SK-N-SH (cell line): ENCODE data around the gene IQCE. TPM values are rescaled to one million over a fixed set of nuclear protein-coding genes. Genes with fewer than 3 reads are reported as not detected.

Experiments used
- CTCF ChIA-PET: fragments of 300-600, 350-600 bp; formaldehyde crosslinking; extraction: SDS; loops from one replicate; lab custom pipeline; 2021; lab: Yijun Ruan, JAX
- POLR2A ChIA-PET: fragments of 350-600 bp; sonication (Branson Sonifier 250); formaldehyde crosslinking; extraction: SDS; loops from one replicate; lab custom pipeline; 2020; ENCODE audit warnings: antibody characterized with exemption, inconsistent platforms; lab: Yijun Ruan, JAX
- DNase-seq: peaks from one replicate; pipeline ENCODE4 v3.0.0; 2012
- H2AFZ ChIP-seq: fragments of 200-600 bp; sonication (generic); 2 replicates; pipeline ENCODE4 v1.8.1; 2016; ENCODE audit warnings: antibody characterized with exemption, mild to moderate bottlenecking, low read depth
- H3F3A ChIP-seq: fragments of 200-600 bp; sonication (generic); replicated peaks from 2 replicates; pipeline ENCODE3; 2016; ENCODE audit warnings: antibody characterized with exemption, mild to moderate bottlenecking; ENCODE audit not compliant: insufficient read depth
- H3K27ac ChIP-seq, 2 experiments: fragments of 200-500 bp in 1 of 2; fragments of 200-600 bp in 1 of 2; sonication (Bioruptor generic) in 1 of 2; sonication (generic), shearing (Covaris generic) in 1 of 2; 2 replicates each; pipeline versions ENCODE4 v1.5.1 to v1.6.1; 2014 to 2016; ENCODE audit warnings: low read depth in 2 of 2, inconsistent platforms in 1 of 2, low read length in 1 of 2, mild to moderate bottlenecking in 1 of 2, mixed read lengths in 1 of 2
- H3K27me3 ChIP-seq: fragments of 200-600 bp; sonication (generic), shearing (Covaris generic); 2 replicates; pipeline ENCODE4 v1.6.1; 2016; ENCODE audit warnings: mixed run types; ENCODE audit not compliant: insufficient read depth
- H3K36me3 ChIP-seq, 2 experiments: fragments of 200-500 bp in 1 of 2; fragments of 200-600 bp in 1 of 2; sonication (Bioruptor generic) in 1 of 2; sonication (generic) in 1 of 2; replicated peaks in 1 of 2; 2 replicates each; pipeline versions ENCODE3 to v1.5.1; 2014 to 2016; ENCODE audit warnings: low read length in 1 of 2, mild to moderate bottlenecking in 1 of 2; ENCODE audit not compliant: insufficient read depth in 2 of 2, control insufficient read depth in 1 of 2
- H3K4me1 ChIP-seq, 2 experiments: fragments of 200-500 bp in 1 of 2; fragments of 200-600 bp in 1 of 2; sonication (Bioruptor generic) in 1 of 2; sonication (generic), shearing (Covaris generic) in 1 of 2; 2 replicates each; pipeline versions ENCODE4 v1.5.1 to v1.6.1; 2014 to 2016; ENCODE audit warnings: low read depth in 1 of 2, low read length in 1 of 2, mixed run types in 1 of 2; ENCODE audit not compliant: insufficient read depth in 2 of 2, control insufficient read depth in 1 of 2
- H3K4me2 ChIP-seq: fragments of 200-600 bp; sonication (generic), shearing (Covaris generic); 2 replicates; pipeline ENCODE4 v1.6.1; 2017; ENCODE audit warnings: mixed run types
- H3K4me3 ChIP-seq, 2 experiments: fragments of 200-500 bp in 1 of 2; fragments of 200-600 bp in 1 of 2; sonication (Bioruptor generic) in 1 of 2; sonication (generic), shearing (Covaris generic) in 1 of 2; 2 replicates each; pipeline versions ENCODE4 v1.5.1 to v1.8.1; 2014 to 2016; ENCODE audit warnings: low read depth in 2 of 2, inconsistent platforms in 1 of 2, low read length in 1 of 2, mild to moderate bottlenecking in 1 of 2, mixed read lengths in 1 of 2, moderate library complexity in 1 of 2
- H3K79me2 ChIP-seq: fragments of 200-600 bp; sonication (generic); 2 replicates; pipeline ENCODE4 v1.8.1; 2017; ENCODE audit warnings: mild to moderate bottlenecking; ENCODE audit not compliant: insufficient read depth
- H3K9ac ChIP-seq: fragments of 200-600 bp; sonication (generic); 2 replicates; pipeline ENCODE4 v1.6.1; 2017; ENCODE audit warnings: mixed run types
- H3K9me2 ChIP-seq: fragments of 200-600 bp; sonication (generic); 2 replicates; pipeline ENCODE4 v1.6.1; 2017; ENCODE audit warnings: mixed run types
- H3K9me3 ChIP-seq: fragments of 200-600 bp; sonication (generic); 2 replicates; pipeline ENCODE4 v1.6.1; 2017; ENCODE audit warnings: mixed run types, mild to moderate bottlenecking, moderate library complexity
- H4K20me1 ChIP-seq: fragments of 200-600 bp; sonication (generic); 2 replicates; pipeline ENCODE4 v1.6.1; 2017; ENCODE audit warnings: mild to moderate bottlenecking, mixed run types; ENCODE audit not compliant: insufficient read depth
- CHD2 ChIP-seq: fragments of 150-350 bp; IDR thresholded peaks from 2 replicates; pipeline ENCODE4 v1.6.1; 2018; ENCODE audit warnings: low read length; ENCODE audit not compliant: partially characterized antibody
- ELF1 ChIP-seq: IDR thresholded peaks from 2 replicates; pipeline ENCODE4 v1.4.0; 2012
- FOSL2 ChIP-seq: IDR thresholded peaks from 2 replicates; pipeline ENCODE4 v1.4.0; 2012; ENCODE audit warnings: low read depth, mild to moderate bottlenecking, moderate library complexity, borderline replicate concordance
- FOXM1 ChIP-seq: IDR thresholded peaks from 2 replicates; pipeline ENCODE4 v1.4.0; 2012; ENCODE audit warnings: low read depth, mild to moderate bottlenecking
- JUND ChIP-seq: IDR thresholded peaks from 2 replicates; pipeline ENCODE4 v1.4.0; 2012
- MEF2A ChIP-seq: IDR thresholded peaks from 2 replicates; pipeline ENCODE4 v1.4.0; 2012; ENCODE audit warnings: low read depth, borderline replicate concordance
- MXI1 ChIP-seq: IDR thresholded peaks from 2 replicates; pipeline ENCODE4 v1.6.1; 2012; ENCODE audit warnings: mild to moderate bottlenecking, low read depth, low read length, improper control_type of control experiment
- NFIC ChIP-seq: IDR thresholded peaks from 2 replicates; pipeline ENCODE4 v1.4.0; 2012; ENCODE audit warnings: borderline replicate concordance
- NRF1 ChIP-seq: IDR thresholded peaks from 2 replicates; pipeline ENCODE4 v1.6.1; 2012; ENCODE audit warnings: low read depth, mild to moderate bottlenecking, low read length
- POLR2AphosphoS5 ChIP-seq: IDR thresholded peaks from 2 replicates; pipeline ENCODE4 v1.6.1; 2012; ENCODE audit warnings: low read depth, low read length
- RAD21 ChIP-seq: IDR thresholded peaks from 2 replicates; pipeline ENCODE4 v1.6.1; 2012; ENCODE audit warnings: mild to moderate bottlenecking, low read length
- RXRA ChIP-seq: IDR thresholded peaks from 2 replicates; pipeline ENCODE4 v1.4.0; 2012; ENCODE audit warnings: low read depth, mild to moderate bottlenecking, borderline replicate concordance
- SIN3A ChIP-seq: IDR thresholded peaks from 2 replicates; pipeline ENCODE4 v1.6.1; 2012; ENCODE audit warnings: low read depth, mild to moderate bottlenecking, low read length, moderate library complexity, borderline replicate concordance
- SMC3 ChIP-seq: IDR thresholded peaks from 2 replicates; pipeline ENCODE4 v1.6.1; 2012; ENCODE audit warnings: low read depth, low read length, improper control_type of control experiment
- TAF1 ChIP-seq: IDR thresholded peaks from 2 replicates; pipeline ENCODE4 v1.6.1; 2012; ENCODE audit warnings: low read depth, mild to moderate bottlenecking, low read length, moderate library complexity, borderline replicate concordance
- YY1 ChIP-seq: IDR thresholded peaks from 2 replicates; pipeline ENCODE4 v1.4.0; 2012; ENCODE audit warnings: low read depth, mild to moderate bottlenecking
- WGBS: methylation state at CpG from one replicate; pipeline ENCODE4 v1.1.6; 2017; ENCODE audit warnings: low lambda C conversion rate; 5-methylcytosine and 5-hydroxymethylcytosine counted together
- polyA plus RNA-seq, 3 experiments: library from polyadenylated mRNA; depleted of rRNA; stranded (reverse); fragments of >200 nt; gene quantifications; 2 replicates each; pipeline ENCODE4 v1.2.3, GENCODE V29; 2012
- TF ChIP-seq, protein P1 (sequence below): IDR thresholded peaks from 2 replicates; pipeline ENCODE4 v1.4.0; 2012; ENCODE audit warnings: low read depth, borderline replicate concordance
- TF ChIP-seq, protein P2 (sequence below): fragments of 150-350 bp; IDR thresholded peaks from 2 replicates; pipeline ENCODE4 v1.6.1; 2017; ENCODE audit warnings: antibody characterized with exemption, low read length, low read depth, borderline replicate concordance
- TF ChIP-seq, protein P3 (sequence below): fragments of 200-600 bp; sonication (generic); IDR thresholded peaks from 2 replicates; pipeline ENCODE4 v1.6.1; 2017; ENCODE audit warnings: antibody characterized with exemption, mild to moderate bottlenecking, moderate library complexity
- TF ChIP-seq, protein P4 (sequence below): IDR thresholded peaks from 2 replicates; pipeline ENCODE4 v1.6.1; 2012; ENCODE audit warnings: mild to moderate bottlenecking, low read depth, low read length, moderate library complexity

IQCE gene
- polyA plus RNA-seq, 1 of the 3 experiments (the other 2 are of a cell fraction), result 14.4 TPM

DNA sequence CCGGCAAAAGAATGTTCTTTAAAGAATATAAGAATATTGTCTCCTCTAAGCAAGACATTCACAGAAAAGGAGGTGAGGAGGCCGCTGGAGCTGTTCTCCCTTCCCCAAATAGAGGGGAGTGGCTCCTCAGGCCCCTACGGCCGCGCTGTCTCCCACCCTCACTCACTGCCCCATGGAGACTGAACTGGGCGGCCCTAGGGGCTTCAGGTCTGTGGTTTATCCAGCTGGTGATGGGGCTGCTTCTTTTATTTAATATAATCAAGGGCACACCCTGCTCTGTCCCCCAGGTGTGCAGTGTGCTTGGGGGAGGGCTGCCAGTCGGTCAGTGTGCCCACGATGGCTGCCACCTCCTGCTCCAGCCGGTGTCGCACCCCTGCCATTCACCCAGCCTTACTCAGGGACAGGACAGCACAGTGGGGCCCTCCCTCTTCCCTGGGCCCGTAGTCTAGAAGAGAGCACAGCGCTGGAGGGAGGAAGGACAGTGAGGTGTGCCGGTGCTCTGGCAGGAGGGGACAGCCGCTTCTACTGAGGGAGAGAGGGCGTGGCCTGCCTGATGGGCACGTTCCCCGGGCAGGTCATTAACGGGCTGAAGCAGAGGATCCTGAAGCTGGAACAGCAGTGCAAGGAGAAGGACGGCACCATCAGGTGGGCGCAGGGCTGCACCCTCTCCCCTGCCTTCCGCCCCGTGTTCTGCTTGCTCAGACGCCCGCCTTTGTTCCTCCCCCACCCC, 23.4 kb downstream of the IQCE start (continued):
- TF ChIP-seq FOSL2, result no peak
- TF ChIP-seq SIN3A, result no peak
- TF ChIP-seq, protein P1, sequence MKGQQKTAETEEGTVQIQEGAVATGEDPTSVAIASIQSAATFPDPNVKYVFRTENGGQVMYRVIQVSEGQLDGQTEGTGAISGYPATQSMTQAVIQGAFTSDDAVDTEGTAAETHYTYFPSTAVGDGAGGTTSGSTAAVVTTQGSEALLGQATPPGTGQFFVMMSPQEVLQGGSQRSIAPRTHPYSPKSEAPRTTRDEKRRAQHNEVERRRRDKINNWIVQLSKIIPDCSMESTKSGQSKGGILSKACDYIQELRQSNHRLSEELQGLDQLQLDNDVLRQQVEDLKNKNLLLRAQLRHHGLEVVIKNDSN, result no peak
- TF ChIP-seq TAF1, result no peak
- TF ChIP-seq CHD2, result no peak
- TF ChIP-seq RXRA, result no peak
- no peak for TF ChIP-seq YY1
- no peak for TF ChIP-seq NFIC
- no peak for TF ChIP-seq POLR2AphosphoS5
- TF ChIP-seq, protein P2, sequence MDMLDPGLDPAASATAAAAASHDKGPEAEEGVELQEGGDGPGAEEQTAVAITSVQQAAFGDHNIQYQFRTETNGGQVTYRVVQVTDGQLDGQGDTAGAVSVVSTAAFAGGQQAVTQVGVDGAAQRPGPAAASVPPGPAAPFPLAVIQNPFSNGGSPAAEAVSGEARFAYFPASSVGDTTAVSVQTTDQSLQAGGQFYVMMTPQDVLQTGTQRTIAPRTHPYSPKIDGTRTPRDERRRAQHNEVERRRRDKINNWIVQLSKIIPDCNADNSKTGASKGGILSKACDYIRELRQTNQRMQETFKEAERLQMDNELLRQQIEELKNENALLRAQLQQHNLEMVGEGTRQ, result no peak
- TF ChIP-seq, protein P3, sequence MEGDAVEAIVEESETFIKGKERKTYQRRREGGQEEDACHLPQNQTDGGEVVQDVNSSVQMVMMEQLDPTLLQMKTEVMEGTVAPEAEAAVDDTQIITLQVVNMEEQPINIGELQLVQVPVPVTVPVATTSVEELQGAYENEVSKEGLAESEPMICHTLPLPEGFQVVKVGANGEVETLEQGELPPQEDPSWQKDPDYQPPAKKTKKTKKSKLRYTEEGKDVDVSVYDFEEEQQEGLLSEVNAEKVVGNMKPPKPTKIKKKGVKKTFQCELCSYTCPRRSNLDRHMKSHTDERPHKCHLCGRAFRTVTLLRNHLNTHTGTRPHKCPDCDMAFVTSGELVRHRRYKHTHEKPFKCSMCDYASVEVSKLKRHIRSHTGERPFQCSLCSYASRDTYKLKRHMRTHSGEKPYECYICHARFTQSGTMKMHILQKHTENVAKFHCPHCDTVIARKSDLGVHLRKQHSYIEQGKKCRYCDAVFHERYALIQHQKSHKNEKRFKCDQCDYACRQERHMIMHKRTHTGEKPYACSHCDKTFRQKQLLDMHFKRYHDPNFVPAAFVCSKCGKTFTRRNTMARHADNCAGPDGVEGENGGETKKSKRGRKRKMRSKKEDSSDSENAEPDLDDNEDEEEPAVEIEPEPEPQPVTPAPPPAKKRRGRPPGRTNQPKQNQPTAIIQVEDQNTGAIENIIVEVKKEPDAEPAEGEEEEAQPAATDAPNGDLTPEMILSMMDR, result no peak
- TF ChIP-seq MXI1, result no peak

DNA sequence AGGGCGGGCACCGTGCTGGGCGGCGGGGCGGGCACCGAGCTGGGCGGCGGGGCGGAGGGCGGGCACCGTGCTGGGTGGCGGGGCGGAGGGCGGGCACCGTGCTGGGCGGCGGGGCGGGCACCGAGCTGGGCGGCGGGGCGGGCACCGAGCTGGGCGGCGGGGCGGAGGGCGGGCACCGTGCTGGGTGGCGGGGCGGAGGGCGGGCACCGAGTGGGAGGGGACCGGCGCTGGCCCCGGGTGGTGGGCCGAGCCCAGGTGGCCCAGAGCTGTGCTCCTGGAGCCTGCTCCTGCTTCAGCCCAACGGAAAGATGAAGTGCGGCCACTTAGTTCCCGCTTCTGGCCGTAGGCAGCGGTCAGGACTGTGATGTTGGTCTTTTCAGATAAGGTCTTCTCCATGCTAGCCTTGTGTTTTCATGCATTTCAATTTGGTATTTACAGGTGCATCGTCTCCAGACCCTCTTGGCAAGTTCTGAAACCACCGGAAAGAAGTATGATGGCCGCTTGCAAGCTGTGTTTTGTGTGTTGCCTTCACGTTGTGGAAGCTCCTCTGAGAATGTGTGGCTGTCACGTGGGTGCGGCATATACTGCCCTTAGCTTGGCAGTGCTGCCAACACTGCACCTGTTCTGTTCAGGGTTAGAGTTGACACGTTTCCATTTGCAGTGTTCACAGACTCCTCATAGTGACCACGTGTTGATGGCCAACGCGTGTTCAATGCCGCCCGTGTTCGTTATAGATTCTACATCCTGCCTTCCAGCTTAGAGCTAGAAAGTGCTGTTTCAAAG, 25.2 kb downstream of the IQCE start:
- Histone ChIP-seq H3K9me2 (no peaks in the 10 kb centered on the region), H3K4me1 (no peaks in the 10 kb centered on the region), H3K4me3 (no peak overlapping the region), H4K20me1 (no peaks in the 10 kb centered on the region), H2AFZ (no peak overlapping the region), H3K27me3 (no peaks in the 10 kb centered on the region), H3F3A (no peaks in the 10 kb centered on the region), H3K27ac (no peak overlapping the region), H3K4me2 (no peak overlapping the region), H3K9me3 (no peaks in the 10 kb centered on the region), H3K36me3 (peaks cover 18 to 24% of the 10 kb centered on the region in 2 experiments), H3K9ac (no peak overlapping the region), H3K79me2 (no peaks in the 10 kb centered on the region)
- DNase-seq, result no peak
- 94% methylated on average over 30 of the region's 54 CpGs for WGBS
- POLR2A ChIA-PET, result no interaction called here
- CTCF ChIA-PET, result interaction anchor here (0.6 to 3.6 kb wide), 5 partner anchors 10 to 82 kb away, joined by 3 to 12 read pairs (median 4); no protein-coding TSS in a partner anchor
- TF ChIP-seq SMC3 (no peak), NRF1 (no peak), JUND (no peak), RAD21 (no peak), FOXM1 (no peak), ELF1 (no peak), MEF2A (no peak)
- TF ChIP-seq, protein P4, sequence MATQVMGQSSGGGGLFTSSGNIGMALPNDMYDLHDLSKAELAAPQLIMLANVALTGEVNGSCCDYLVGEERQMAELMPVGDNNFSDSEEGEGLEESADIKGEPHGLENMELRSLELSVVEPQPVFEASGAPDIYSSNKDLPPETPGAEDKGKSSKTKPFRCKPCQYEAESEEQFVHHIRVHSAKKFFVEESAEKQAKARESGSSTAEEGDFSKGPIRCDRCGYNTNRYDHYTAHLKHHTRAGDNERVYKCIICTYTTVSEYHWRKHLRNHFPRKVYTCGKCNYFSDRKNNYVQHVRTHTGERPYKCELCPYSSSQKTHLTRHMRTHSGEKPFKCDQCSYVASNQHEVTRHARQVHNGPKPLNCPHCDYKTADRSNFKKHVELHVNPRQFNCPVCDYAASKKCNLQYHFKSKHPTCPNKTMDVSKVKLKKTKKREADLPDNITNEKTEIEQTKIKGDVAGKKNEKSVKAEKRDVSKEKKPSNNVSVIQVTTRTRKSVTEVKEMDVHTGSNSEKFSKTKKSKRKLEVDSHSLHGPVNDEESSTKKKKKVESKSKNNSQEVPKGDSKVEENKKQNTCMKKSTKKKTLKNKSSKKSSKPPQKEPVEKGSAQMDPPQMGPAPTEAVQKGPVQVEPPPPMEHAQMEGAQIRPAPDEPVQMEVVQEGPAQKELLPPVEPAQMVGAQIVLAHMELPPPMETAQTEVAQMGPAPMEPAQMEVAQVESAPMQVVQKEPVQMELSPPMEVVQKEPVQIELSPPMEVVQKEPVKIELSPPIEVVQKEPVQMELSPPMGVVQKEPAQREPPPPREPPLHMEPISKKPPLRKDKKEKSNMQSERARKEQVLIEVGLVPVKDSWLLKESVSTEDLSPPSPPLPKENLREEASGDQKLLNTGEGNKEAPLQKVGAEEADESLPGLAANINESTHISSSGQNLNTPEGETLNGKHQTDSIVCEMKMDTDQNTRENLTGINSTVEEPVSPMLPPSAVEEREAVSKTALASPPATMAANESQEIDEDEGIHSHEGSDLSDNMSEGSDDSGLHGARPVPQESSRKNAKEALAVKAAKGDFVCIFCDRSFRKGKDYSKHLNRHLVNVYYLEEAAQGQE, result no peak
- TF ChIP-seq, protein P3, result no peak
